ENCODE data around the gene VEGFA.

DNA sequence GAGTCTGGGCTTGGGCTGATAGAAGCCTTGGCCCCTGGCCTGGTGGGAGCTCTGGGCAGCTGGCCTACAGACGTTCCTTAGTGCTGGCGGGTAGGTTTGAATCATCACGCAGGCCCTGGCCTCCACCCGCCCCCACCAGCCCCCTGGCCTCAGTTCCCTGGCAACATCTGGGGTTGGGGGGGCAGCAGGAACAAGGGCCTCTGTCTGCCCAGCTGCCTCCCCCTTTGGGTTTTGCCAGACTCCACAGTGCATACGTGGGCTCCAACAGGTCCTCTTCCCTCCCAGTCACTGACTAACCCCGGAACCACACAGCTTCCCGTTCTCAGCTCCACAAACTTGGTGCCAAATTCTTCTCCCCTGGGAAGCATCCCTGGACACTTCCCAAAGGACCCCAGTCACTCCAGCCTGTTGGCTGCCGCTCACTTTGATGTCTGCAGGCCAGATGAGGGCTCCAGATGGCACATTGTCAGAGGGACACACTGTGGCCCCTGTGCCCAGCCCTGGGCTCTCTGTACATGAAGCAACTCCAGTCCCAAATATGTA lies 957 bp upstream of the VEGFA start:
- TF ChIP-seq, protein P1, sequence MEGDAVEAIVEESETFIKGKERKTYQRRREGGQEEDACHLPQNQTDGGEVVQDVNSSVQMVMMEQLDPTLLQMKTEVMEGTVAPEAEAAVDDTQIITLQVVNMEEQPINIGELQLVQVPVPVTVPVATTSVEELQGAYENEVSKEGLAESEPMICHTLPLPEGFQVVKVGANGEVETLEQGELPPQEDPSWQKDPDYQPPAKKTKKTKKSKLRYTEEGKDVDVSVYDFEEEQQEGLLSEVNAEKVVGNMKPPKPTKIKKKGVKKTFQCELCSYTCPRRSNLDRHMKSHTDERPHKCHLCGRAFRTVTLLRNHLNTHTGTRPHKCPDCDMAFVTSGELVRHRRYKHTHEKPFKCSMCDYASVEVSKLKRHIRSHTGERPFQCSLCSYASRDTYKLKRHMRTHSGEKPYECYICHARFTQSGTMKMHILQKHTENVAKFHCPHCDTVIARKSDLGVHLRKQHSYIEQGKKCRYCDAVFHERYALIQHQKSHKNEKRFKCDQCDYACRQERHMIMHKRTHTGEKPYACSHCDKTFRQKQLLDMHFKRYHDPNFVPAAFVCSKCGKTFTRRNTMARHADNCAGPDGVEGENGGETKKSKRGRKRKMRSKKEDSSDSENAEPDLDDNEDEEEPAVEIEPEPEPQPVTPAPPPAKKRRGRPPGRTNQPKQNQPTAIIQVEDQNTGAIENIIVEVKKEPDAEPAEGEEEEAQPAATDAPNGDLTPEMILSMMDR (IDR thresholded peaks at IDR 0.05; ENCODE audit: insufficient read depth, low read length): no peak
- TF ChIP-seq POLR2AphosphoS5 (IDR thresholded peaks at IDR 0.05; ENCODE audit: low read depth) (no peak), GABPA (IDR thresholded peaks at IDR 0.05; ENCODE audit: low read depth) (no peak)

Measured in HL-60 (cell line).